22Rv1 (cell line): ENCODE data around the gene KIF25.

Experiments
- H3K27ac ChIP-seq: fragments of 450-650 bp; 2 replicates; pipeline ENCODE4 v1.5.1; 2017
- CTCF ChIP-seq: fragments of 450-650 bp; IDR thresholded peaks from 2 replicates; pipeline ENCODE4 v1.5.1; 2017; ENCODE audit warnings: mild to moderate bottlenecking
- ZFX ChIP-seq: fragments of 450-650 bp; IDR thresholded peaks from 2 replicates; pipeline ENCODE4 v1.6.1; 2017; ENCODE audit warnings: antibody characterized with exemption, borderline replicate concordance

The KIF25 gene

GRCh38 chr6:167963589-167964057 lies 33.8 kb upstream of the KIF25 start:
- no peak for TF ChIP-seq CTCF
- no peak for TF ChIP-seq ZFX
- H3K27ac ChIP-seq, result peak overlapping the region; percentile 82

- TF ChIP-seq CTCF (no peak), ZFX (no peak)
- peak overlapping the region; percentile 82 for H3K27ac ChIP-seq
These were observed 31.6 kb upstream of the KIF25 start for GRCh38 chr6:167965592-167966539.

GRCh38 chr6:167966540-167966905 lies 30.9 kb upstream of the KIF25 start:
- TF ChIP-seq CTCF (no peak), ZFX (no peak)
- H3K27ac ChIP-seq, result peak overlapping the region; percentile 82

- TF ChIP-seq ZFX (no peak), CTCF (peak; percentile 64)
- no peak overlapping the region for H3K27ac ChIP-seq
These were observed 29.4 kb upstream of the KIF25 start for GRCh38 chr6:167968091-167968490.

GRCh38 chr6:167970230-167970629 lies 27.2 kb upstream of the KIF25 start:
- TF ChIP-seq ZFX, result no peak
- TF ChIP-seq CTCF, result no peak
- no peak overlapping the region for H3K27ac ChIP-seq

- TF ChIP-seq CTCF (no peak), ZFX (no peak)
- no peak overlapping the region for H3K27ac ChIP-seq
These were observed 25.3 kb upstream of the KIF25 start for GRCh38 chr6:167972193-167972592.
